CD4-positive, CD25-positive, alpha-beta regulatory T cell (primary cell): Measurements from ENCODE around the gene FAM90A1. TPM values are rescaled to one million over a fixed set of nuclear protein-coding genes. Genes with fewer than 3 reads are reported as not detected.
A peak's percentile ranks its signal among the peaks of the same experiment; 100 is the strongest.
"Not testable (repeated sequence)": the region's sequence is repeated elsewhere in the genome, so short reads cannot be mapped to it uniquely, and the experiment has no call there.

ENCODE experiments used
- ATAC-seq, 2 donors: fragments of 150-1000 bp; cut with Tn5 transposase; one replicate each; pipeline ENCODE4 v1.10.0; 2021; ENCODE audit warnings: low read depth in 2 of 2, moderate number of reproducible peaks in 2 of 2, moderate library complexity in 1 of 2
- DNase-seq, 3 donors: peaks; one replicate each; pipeline versions ENCODE4 v3.0.0 to v3.0.0-alpha.2; 2012 to 2022; ENCODE audit warnings: mixed read lengths in 1 of 3
- H3K27ac ChIP-seq: one replicate; pipeline ENCODE4 v1.7.0; 2013; ENCODE audit warnings: mild to moderate bottlenecking, low read length; ENCODE audit not compliant: insufficient read depth, poor library complexity, severe bottlenecking
- H3K27me3 ChIP-seq: one replicate; pipeline ENCODE4 v1.7.0; 2013; ENCODE audit warnings: low read length; ENCODE audit not compliant: control insufficient read depth, insufficient read depth
- H3K36me3 ChIP-seq: one replicate; pipeline ENCODE4 v1.7.0; 2013; ENCODE audit warnings: mild to moderate bottlenecking, low read length, moderate library complexity; ENCODE audit not compliant: control insufficient read depth, insufficient read depth
- H3K4me1 ChIP-seq: 2 replicates; pipeline ENCODE4 v1.7.0; 2013; ENCODE audit warnings: mild to moderate bottlenecking, low read length; ENCODE audit not compliant: insufficient read depth, control insufficient read depth, poor library complexity, severe bottlenecking
- H3K4me3 ChIP-seq: one replicate; pipeline ENCODE4 v1.7.0; 2013; ENCODE audit warnings: low read depth, mild to moderate bottlenecking, low read length, moderate library complexity
- H3K9me3 ChIP-seq, 2 experiments: 1 replicate in 1 of 2; 2 replicates in 1 of 2; pipeline ENCODE4 v1.7.0; 2013; ENCODE audit warnings: low read length in 2 of 2, mild to moderate bottlenecking in 1 of 2, moderate library complexity in 1 of 2; ENCODE audit not compliant: control insufficient read depth in 2 of 2
- H3K27ac Mint-ChIP-seq, 3 donors: one replicate each; pipeline ENCODE4 v1.8.0; 2020 to 2022; ENCODE audit warnings: mild to moderate bottlenecking in 3 of 3, mixed read lengths in 3 of 3, moderate library complexity in 2 of 3
- H3K27me3 Mint-ChIP-seq: one replicate; pipeline ENCODE4 v1.8.0; 2022; ENCODE audit warnings: mild to moderate bottlenecking, mixed read lengths
- H3K36me3 Mint-ChIP-seq: one replicate; pipeline ENCODE4 v1.8.0; 2020; ENCODE audit warnings: mixed read lengths
- H3K4me1 Mint-ChIP-seq, 4 donors: one replicate each; pipeline ENCODE4 v1.8.0; 2020 to 2022; ENCODE audit warnings: mixed read lengths in 4 of 4, mild to moderate bottlenecking in 1 of 4
- H3K4me3 Mint-ChIP-seq, 4 donors: one replicate each; pipeline ENCODE4 v1.8.0; 2020 to 2022; ENCODE audit warnings: mild to moderate bottlenecking in 4 of 4, mixed read lengths in 4 of 4, moderate library complexity in 3 of 4
- H3K9me3 Mint-ChIP-seq, 7 donors: one replicate each; pipeline ENCODE4 v1.8.0; 2020 to 2022; ENCODE audit warnings: mixed read lengths in 7 of 7, mild to moderate bottlenecking in 3 of 7, moderate library complexity in 2 of 7
- polyA plus RNA-seq, 4 donors: library from polyadenylated mRNA; unstranded; fragments of 300-500 nt; fragmentation: Illumina TruSeq; gene quantifications; one replicate each; pipeline ENCODE4 v1.2.3, GENCODE V29; 2021
- total RNA-seq: library from RNA; stranded (reverse); gene quantifications from one replicate; pipeline ENCODE4 v1.2.3, GENCODE V29; 2022

Gene FAM90A1
- total and polyA plus RNA-seq, 5 donors from 2014 or later, result 0.11 to 0.67 (median 0.24) TPM; not detected in 2

DNA sequence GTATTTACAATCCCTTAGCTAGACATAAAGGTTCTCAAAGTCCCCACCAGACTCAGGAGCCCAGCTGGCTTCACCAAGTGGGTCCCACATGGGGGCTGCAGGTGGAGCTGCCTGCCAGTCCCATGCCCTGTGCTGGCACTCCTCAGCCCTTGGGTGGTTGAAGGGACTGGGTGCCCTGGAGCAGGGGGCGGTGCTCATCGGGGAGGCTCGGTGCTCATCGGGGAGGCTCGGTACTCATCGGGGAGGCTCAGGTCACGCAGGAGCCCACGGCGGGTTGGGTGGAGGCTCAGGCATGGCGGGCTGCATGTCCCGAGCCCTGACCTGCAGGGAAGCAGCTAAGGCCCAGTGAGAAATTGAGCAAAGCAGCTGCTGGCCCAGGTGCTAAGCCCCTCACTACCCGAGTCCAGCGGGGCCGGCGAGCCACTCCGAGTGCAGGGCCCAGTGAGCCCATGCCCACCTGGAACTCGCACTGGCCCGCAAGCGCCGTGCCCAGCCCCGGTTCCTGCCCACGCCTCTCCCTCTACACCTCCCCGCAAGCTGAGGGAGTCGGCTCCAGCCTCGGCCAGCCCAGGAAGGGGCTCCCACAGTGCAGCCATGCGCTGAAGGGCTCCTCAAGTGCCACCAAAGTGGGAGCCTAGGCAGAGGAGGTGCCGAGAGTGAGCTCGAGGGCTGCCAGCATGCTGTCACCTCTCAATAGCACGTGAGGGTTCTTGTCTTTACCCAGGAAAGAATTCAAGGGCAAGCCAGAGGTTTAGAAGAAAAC is 24.8 kb upstream of the FAM90A1 start:
- H3K27me3 Mint-ChIP-seq, H3K4me1 Mint-ChIP-seq, H3K27ac ChIP-seq, DNase-seq, H3K27me3 ChIP-seq, H3K9me3 Mint-ChIP-seq, H3K36me3 Mint-ChIP-seq, H3K4me3 ChIP-seq, H3K9me3 ChIP-seq, H3K27ac Mint-ChIP-seq, H3K4me1 ChIP-seq, ATAC-seq, H3K4me3 Mint-ChIP-seq, H3K36me3 ChIP-seq: not testable (repeated sequence)

DNA sequence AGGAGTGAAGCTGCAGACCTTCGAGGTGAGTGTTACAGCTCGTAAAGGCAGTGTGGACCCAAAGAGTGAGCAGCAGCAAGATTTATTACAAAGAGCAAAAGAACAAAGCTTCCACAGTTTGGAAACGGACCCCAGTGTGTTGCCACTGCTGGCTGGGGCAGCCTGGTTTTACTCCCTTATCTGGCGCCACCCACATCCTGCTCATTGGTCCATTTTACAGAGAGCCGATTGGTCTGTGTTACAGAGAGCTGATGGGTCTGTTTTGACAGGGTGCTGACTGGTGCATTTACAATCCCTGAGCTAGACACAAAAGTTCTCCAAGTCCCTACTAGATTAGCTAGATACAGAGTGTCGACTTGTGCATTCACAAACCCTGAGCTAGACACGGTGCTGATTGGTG is 24.2 kb upstream of the FAM90A1 start:
- H3K27ac Mint-ChIP-seq, H3K27ac ChIP-seq, H3K4me3 Mint-ChIP-seq: not testable (repeated sequence)

DNA sequence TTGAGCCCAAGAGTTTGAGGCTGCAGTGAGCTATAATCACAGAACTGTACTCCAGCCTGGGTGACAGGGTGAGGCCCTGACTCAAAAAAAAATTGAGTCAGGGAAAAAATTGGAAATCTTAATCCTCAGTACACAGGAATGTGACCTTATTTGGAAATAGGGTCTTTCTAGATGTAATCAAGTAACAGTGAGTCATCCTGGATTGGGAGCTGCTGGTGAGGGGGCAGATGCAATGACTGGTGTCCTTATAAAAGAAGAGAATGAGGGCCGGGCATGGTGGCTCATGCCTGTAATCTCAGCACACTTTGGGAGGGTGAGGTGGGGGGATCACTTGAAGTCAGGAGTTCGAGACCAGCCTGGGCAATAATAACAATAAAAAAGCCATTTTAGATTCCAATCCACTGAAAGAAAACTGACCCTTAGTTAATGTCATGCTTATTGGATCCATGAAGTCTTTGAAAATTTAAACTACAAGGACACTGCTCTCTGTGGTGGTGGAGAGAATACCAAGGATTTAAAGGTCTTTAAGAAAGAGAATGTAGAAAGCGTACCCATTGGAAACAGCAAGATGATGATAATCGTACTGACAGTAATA is 19.6 kb upstream of the FAM90A1 start:
- not testable (repeated sequence) for H3K27ac Mint-ChIP-seq, H3K4me1 Mint-ChIP-seq, DNase-seq, H3K27me3 Mint-ChIP-seq, H3K4me1 ChIP-seq, ATAC-seq, H3K36me3 Mint-ChIP-seq, H3K9me3 ChIP-seq, H3K27me3 ChIP-seq, H3K27ac ChIP-seq, H3K36me3 ChIP-seq, H3K4me3 ChIP-seq, H3K9me3 Mint-ChIP-seq, H3K4me3 Mint-ChIP-seq

More for the DNA sequence above, 24.2 kb upstream of the FAM90A1 start:
- not testable (repeated sequence) for ATAC-seq, H3K27me3 ChIP-seq, H3K9me3 ChIP-seq, H3K36me3 Mint-ChIP-seq, H3K4me1 ChIP-seq, H3K36me3 ChIP-seq, H3K4me3 ChIP-seq, H3K9me3 Mint-ChIP-seq, H3K4me1 Mint-ChIP-seq, H3K27me3 Mint-ChIP-seq, DNase-seq

DNA sequence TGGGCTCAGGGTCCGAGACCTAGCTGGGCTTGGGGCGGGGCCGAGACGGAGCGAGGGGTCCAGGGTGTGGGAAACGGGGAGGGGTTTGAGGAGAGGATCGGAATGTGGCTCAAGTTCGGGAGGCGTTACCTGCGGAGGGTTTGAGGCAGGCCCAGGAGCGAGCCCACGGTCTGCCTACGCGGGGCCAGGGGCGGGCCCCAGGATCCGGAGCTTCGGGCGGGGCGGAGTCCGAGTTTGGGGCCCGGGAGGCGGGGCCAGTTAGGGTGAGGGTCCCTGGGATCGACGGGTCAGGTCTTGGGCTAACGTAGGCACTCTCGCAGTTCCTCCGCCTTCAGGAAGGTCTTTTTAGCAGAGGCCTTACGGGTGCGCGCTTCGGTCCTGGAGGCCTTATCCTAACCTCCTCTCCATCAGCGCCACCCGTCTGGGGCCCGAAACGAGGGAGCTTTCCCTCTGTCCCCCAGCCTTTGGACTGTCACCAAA is 16.3 kb upstream of the FAM90A1 start:
- Histone ChIP-seq H3K4me3 (peak overlapping the region; percentile 24), H3K27ac (peak overlapping the region; percentile 73)
- H3K4me1 Mint-ChIP-seq, result peaks cover 3 to 15% (median 6%) of the 10 kb centered on the region in 4 donors
- peak overlapping the region; percentile 9 to 99 (median 95) for H3K27ac Mint-ChIP-seq
- not testable (repeated sequence) for H3K4me1 ChIP-seq, ATAC-seq, H3K36me3 ChIP-seq, H3K9me3 ChIP-seq, DNase-seq, H3K27me3 ChIP-seq, H3K27me3 Mint-ChIP-seq, H3K36me3 Mint-ChIP-seq, H3K9me3 Mint-ChIP-seq
- peak overlapping the region; percentile 90 to 98 (median 96) for H3K4me3 Mint-ChIP-seq

DNA sequence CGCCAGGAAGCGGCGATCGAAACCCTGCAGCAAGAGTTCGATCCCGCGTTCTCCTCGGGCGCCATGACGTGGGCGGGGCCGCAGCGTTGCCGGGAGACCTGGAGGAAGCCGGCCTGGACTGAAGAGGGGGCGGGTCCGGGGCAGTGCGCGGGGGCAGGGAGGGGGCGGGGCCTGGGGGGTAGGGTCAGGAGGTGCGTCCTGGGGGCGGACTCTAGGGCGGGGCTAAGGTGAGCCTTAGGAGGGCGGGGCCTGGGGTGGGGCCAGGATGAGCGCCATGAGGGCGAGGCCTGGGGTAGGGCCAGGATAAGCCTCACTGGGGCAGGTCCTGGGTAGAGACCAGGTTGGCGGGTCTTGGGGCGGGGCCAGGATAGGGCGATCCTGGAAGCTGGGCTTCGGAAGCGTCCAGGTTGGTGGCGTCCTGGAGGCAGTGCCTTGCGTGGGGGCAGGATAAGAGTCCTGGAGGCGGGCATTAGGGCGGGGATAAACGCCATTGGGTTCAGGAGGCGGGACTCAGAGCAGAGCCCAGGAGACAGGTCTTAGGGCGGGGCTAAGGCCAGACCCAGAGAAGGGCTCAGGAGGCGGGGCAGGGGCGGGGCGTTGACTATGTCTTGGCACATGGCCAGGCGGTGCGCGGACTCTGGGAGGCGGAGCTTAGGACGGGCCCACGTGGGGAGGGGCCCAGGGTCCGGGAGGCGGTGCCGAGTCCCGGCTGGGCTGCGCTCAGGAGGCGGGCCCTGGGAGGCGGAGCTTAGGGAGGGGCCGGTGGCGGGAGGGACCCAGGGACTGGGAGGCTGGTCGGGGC is 15.7 kb upstream of the FAM90A1 start:
- DNase-seq (peak; percentile 92 to 100 (median 97)), ATAC-seq (peak; percentile 96 to 99)
- not testable (repeated sequence) for H3K4me1 ChIP-seq, H3K36me3 Mint-ChIP-seq, H3K9me3 ChIP-seq, H3K9me3 Mint-ChIP-seq, H3K4me3 ChIP-seq, H3K27me3 ChIP-seq, H3K27me3 Mint-ChIP-seq, H3K36me3 ChIP-seq
- Mint-ChIP-seq H3K4me3 (peak overlapping the region; percentile 92 to 98 (median 96)), H3K4me1 (peaks cover 3 to 15% (median 6%) of the 10 kb centered on the region in 4 donors), H3K27ac (peak overlapping the region; percentile 71 to 99 (median 95))
- H3K27ac ChIP-seq, result peak overlapping the region; percentile 73

DNA sequence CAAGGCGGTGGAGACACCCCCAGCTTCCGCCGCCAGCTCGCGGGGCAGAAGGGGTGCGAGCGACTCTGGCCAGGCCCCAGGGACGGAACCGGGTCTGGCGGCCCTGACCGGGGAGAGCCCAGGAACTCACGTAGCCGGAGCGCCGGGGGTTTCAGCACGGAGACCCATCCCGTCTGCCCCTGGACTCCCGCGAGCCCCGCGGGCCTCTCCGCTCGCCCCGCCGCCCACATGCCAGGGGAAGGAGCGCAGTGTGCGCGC is 15.1 kb upstream of the FAM90A1 start:
- peak overlapping the region in 2 of 3 donors; percentile 38 to 42 for H3K27ac Mint-ChIP-seq
- peak overlapping the region; percentile 73 for H3K27ac ChIP-seq
- H3K27me3 Mint-ChIP-seq, H3K4me3 ChIP-seq, H3K36me3 ChIP-seq, DNase-seq, H3K36me3 Mint-ChIP-seq, H3K4me1 ChIP-seq, H3K9me3 Mint-ChIP-seq, H3K27me3 ChIP-seq, H3K9me3 ChIP-seq, ATAC-seq: not testable (repeated sequence)
- peaks cover 3 to 15% (median 6%) of the 10 kb centered on the region in 4 donors for H3K4me1 Mint-ChIP-seq
- H3K4me3 Mint-ChIP-seq, result peak overlapping the region; percentile 92 to 98 (median 96)

DNA sequence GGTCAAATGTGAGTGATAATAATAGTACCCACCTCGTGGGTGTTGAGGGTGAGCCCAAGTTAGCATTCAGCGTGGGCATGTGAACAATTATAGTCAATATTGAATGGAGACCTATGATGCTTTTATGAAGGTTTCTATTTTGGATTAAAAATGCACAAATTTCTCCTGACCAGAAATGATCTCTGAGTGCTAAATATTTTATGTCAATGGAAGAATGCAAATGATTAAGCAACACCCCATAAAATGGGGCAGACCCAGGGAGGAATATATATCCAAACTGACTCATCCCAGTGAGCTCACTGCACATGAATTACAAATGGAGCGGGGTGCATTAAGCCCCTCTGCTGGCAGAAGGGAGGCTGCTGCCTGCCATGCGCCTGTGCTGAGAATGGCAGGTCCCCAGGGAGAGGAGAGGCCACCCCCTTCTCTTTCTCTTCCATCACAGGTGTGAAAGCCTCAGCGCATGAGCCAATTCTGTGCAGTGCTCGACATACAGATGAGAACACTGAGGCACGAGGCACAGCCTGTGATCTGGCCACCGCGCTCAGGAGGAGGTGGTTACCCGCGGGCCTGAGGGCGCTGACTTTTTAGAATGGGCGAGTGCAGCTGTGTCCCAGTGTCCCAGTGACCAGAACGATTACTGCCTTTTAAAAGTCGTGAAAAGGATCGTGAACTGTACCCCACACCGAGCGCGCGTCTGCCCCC is 14.7 kb upstream of the FAM90A1 start:
- Mint-ChIP-seq H3K27ac (peak overlapping the region in 2 of 3 donors; percentile 38 to 42), H3K4me1 (peaks cover 3 to 20% (median 6%) of the 10 kb centered on the region in 4 donors), H3K4me3 (peak overlapping the region; percentile 84 to 95 (median 90))
- H3K9me3 Mint-ChIP-seq, H3K9me3 ChIP-seq, H3K36me3 Mint-ChIP-seq, H3K4me3 ChIP-seq, H3K36me3 ChIP-seq, H3K4me1 ChIP-seq, H3K27me3 ChIP-seq, H3K27me3 Mint-ChIP-seq, ATAC-seq: not testable (repeated sequence)
- DNase-seq, result peak in 2 of 3 donors; percentile 16 to 25
- H3K27ac ChIP-seq, result peak overlapping the region; percentile 73
